K562 (cell line): ENCODE results near the gene ABHD16A. TPM values are rescaled to one million over a fixed set of nuclear protein-coding genes. Genes with fewer than 3 reads are reported as not detected.
A peak's percentile ranks its signal among the peaks of the same experiment; 100 is the strongest.

Source experiments
- BCLAF1 ChIP-seq, 2 experiments: fragments of 450-650 bp in 1 of 2; IDR thresholded peaks; 2 replicates each; pipeline ENCODE4 v1.6.1; 2011 to 2017; ENCODE audit warnings: low read depth in 2 of 2, antibody characterized with exemption in 1 of 2, borderline replicate concordance in 1 of 2, low read length in 1 of 2, mild to moderate bottlenecking in 1 of 2, mixed read lengths in 1 of 2; ENCODE audit not compliant: control insufficient read depth in 1 of 2
- KLF6 ChIP-seq: fragments of 250-450 bp; sonication (Bioruptor Pico); IDR thresholded peaks from 2 replicates; pipeline ENCODE4 v1.4.0; 2020; ENCODE audit warnings: mild to moderate bottlenecking, moderate library complexity, borderline replicate concordance
- MITF ChIP-seq: IDR thresholded peaks from 2 replicates; pipeline ENCODE4 v1.6.1; 2014; ENCODE audit warnings: antibody characterized with exemption
- NCOA4 ChIP-seq: fragments of 450-650 bp; IDR thresholded peaks from 2 replicates; pipeline ENCODE4 v1.6.1; 2018; ENCODE audit warnings: mild to moderate bottlenecking; ENCODE audit not compliant: partially characterized antibody
- NFIX ChIP-seq: fragments of 250-450 bp; sonication (Bioruptor Pico); IDR thresholded peaks from 2 replicates; pipeline ENCODE4 v1.4.0; 2020; ENCODE audit warnings: low read depth, mild to moderate bottlenecking, moderate library complexity
- PBX2 ChIP-seq, 2 experiments: IDR thresholded peaks in 1 of 2; conservative IDR thresholded peaks in 1 of 2; 2 replicates each; pipeline ENCODE4 v1.6.1; 2016; ENCODE audit warnings: low read depth in 2 of 2, mild to moderate bottlenecking in 1 of 2, missing compliant biosample characterization in 1 of 2, missing genetic modification characterization in 1 of 2, moderate library complexity in 1 of 2
- PHF20 ChIP-seq: fragments of 450-650 bp; IDR thresholded peaks from 2 replicates; pipeline ENCODE4 v1.6.1; 2018; ENCODE audit not compliant: partially characterized antibody
- ZC3H8 ChIP-seq: fragments of 450-650 bp; IDR thresholded peaks from 2 replicates; pipeline ENCODE4 v1.6.1; 2017
- ZNF3 ChIP-seq: fragments of 250-450 bp; sonication (Bioruptor Pico); IDR thresholded peaks from 2 replicates; pipeline ENCODE4 v1.5.0; 2021; ENCODE audit warnings: mild to moderate bottlenecking, moderate library complexity
- polyA plus RNA-seq, 8 experiments: library from polyadenylated mRNA; depleted of rRNA in 4 of 8; stranded (reverse) in 5 of 8; unstranded in 3 of 8; fragments of >200 nt; fragmentation: Nextera tagmentation in 2 of 8; fragmentation: Illumina TruSeq in 1 of 8; extraction: Ambion mirVana in 2 of 8; extraction: Trizol in 1 of 8; gene quantifications; 2 replicates each; pipeline versions ENCODE4 v1.2.1 to v1.2.3, GENCODE V29; 2011 to 2014; ENCODE audit warnings: inconsistent platforms in 1 of 8, missing spikeins in 1 of 8
- total RNA-seq, 7 experiments: library from RNA; depleted of rRNA in 6 of 7; stranded (reverse); fragments of >200 nt in 6 of 7; fragmentation: Illumina TruSeq in 2 of 7; extraction: Trizol in 2 of 7; gene quantifications; 2 replicates each; pipeline versions ENCODE4 v1.2.1 to v1.2.3, GENCODE V29; 2011 to 2021; ENCODE audit warnings: low replicate concordance in 1 of 7
- TF ChIP-seq, protein P1 (sequence below), 2 experiments: fragments of 450-650 bp; conservative IDR thresholded peaks; 2 replicates each; pipeline ENCODE4 v1.6.1; 2017; ENCODE audit warnings: mild to moderate bottlenecking in 2 of 2, moderate library complexity in 2 of 2
- TF ChIP-seq, protein P2 (sequence below): conservative IDR thresholded peaks from 2 replicates; pipeline ENCODE4 v1.6.1; 2011; ENCODE audit warnings: low read depth, mild to moderate bottlenecking, low read length; ENCODE audit not compliant: control insufficient read depth
- TF ChIP-seq, protein P3 (sequence below): fragments of 200-400 bp; formaldehyde crosslinking; IDR thresholded peaks from 2 replicates; pipeline ENCODE4 v1.6.1; 2017; ENCODE audit warnings: mild to moderate bottlenecking, low read depth, low read length, moderate library complexity

The ABHD16A gene
- total and polyA plus RNA-seq, 9 of the 15 experiments (the other 6 are each of a cell fraction or from before 2014, with no cell fraction given) = 25.8 to 120 (median 81.6) TPM

- TF ChIP-seq BCLAF1 (IDR thresholded peaks at IDR 0.05; ENCODE audit: borderline replicate concordance in 1 of 2, control insufficient read depth in 1 of 2, low read depth in 2 of 2, low read length in 1 of 2) (no peak), MITF (peak; percentile 50; the same call in 1 of the 2 replicates), NCOA4 (no peak), ZNF3 (CRISPR knock-in tag) (no peak), PHF20 (no peak), KLF6 (CRISPR knock-in tag) (peak; percentile 88; the same call in 1 of the 2 replicates), PBX2 (CRISPR knock-in tag; IDR thresholded peaks at IDR 0.05; ENCODE audit: low read depth) (no peak), PBX2 (tag; conservative IDR thresholded peaks at IDR 0.05; ENCODE audit: low read depth) (no peak; the same call in 1 of the 2 replicates), ZC3H8 (no peak), NFIX (CRISPR knock-in tag) (no peak)
- TF ChIP-seq, protein P1, sequence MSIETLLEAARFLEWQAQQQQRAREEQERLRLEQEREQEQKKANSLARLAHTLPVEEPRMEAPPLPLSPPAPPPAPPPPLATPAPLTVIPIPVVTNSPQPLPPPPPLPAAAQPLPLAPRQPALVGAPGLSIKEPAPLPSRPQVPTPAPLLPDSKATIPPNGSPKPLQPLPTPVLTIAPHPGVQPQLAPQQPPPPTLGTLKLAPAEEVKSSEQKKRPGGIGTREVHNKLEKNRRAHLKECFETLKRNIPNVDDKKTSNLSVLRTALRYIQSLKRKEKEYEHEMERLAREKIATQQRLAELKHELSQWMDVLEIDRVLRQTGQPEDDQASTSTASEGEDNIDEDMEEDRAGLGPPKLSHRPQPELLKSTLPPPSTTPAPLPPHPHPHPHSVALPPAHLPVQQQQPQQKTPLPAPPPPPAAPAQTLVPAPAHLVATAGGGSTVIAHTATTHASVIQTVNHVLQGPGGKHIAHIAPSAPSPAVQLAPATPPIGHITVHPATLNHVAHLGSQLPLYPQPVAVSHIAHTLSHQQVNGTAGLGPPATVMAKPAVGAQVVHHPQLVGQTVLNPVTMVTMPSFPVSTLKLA (conservative IDR thresholded peaks at IDR 0.05) = no peak
- TF ChIP-seq, protein P2, sequence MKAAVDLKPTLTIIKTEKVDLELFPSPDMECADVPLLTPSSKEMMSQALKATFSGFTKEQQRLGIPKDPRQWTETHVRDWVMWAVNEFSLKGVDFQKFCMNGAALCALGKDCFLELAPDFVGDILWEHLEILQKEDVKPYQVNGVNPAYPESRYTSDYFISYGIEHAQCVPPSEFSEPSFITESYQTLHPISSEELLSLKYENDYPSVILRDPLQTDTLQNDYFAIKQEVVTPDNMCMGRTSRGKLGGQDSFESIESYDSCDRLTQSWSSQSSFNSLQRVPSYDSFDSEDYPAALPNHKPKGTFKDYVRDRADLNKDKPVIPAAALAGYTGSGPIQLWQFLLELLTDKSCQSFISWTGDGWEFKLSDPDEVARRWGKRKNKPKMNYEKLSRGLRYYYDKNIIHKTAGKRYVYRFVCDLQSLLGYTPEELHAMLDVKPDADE = no peak
- TF ChIP-seq, protein P3, sequence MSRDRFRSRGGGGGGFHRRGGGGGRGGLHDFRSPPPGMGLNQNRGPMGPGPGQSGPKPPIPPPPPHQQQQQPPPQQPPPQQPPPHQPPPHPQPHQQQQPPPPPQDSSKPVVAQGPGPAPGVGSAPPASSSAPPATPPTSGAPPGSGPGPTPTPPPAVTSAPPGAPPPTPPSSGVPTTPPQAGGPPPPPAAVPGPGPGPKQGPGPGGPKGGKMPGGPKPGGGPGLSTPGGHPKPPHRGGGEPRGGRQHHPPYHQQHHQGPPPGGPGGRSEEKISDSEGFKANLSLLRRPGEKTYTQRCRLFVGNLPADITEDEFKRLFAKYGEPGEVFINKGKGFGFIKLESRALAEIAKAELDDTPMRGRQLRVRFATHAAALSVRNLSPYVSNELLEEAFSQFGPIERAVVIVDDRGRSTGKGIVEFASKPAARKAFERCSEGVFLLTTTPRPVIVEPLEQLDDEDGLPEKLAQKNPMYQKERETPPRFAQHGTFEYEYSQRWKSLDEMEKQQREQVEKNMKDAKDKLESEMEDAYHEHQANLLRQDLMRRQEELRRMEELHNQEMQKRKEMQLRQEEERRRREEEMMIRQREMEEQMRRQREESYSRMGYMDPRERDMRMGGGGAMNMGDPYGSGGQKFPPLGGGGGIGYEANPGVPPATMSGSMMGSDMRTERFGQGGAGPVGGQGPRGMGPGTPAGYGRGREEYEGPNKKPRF = no peak
Observed at GRCh38 chr6:31725502-31726350, 22.6 kb upstream of the ABHD16A start (continued).
